Stimulated activated CD4-positive, alpha-beta T cell treated with anti-CD3 and anti-CD28 coated beads, TNF-alpha, amount 100 ng/mL, for 4 hours (primary cell): Measurements from ENCODE around the gene DGCR2.
A peak's percentile ranks its signal among the peaks of the same experiment; 100 is the strongest.
"Not testable (repeated sequence)": the region's sequence is repeated elsewhere in the genome, so short reads cannot be mapped to it uniquely, and the experiment has no call there.

Experiments
- DNase-seq, 3 experiments: peaks; one replicate each; pipeline ENCODE4 v3.0.0-alpha.2; 2020; ENCODE audit warnings: low read depth in 3 of 3

Gene DGCR2

DNA sequence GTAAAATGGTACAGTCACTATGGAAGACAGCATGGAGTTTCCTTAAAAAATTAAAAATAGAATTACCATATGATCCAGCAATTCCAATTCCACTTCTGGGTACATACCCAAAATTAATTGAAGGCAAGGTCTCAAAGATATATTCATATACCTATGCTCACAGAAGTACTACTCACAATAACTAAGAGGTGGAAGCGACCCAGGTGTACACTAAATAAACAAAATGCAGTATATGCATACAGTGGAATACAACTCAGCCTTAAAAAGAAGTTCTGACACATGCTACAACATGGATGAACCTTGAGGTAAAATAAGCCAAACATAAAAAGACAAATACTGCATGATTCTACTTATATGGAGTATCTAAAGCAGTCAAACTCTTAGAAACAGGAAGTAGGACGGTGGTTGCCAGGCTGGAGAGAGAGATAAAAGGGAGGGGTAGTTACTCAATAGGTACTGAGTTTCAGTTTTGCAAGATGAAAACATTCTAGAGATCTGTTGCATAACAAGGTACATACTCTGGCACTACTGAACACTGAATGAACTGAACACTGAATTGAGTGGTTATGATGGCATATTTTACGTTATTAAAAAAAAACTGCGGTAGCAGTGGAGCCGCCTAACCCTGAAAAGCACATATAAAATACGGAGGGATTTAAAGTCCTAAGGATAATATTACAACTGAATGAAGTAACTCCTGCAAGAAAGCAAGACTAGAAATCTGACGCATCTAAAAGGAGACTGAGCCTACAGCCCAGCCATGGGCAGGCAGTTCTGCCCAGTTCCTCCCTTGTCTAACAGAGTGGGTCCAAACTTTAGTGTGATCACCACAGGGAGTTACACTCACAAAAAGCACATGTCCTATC is 12.8 kb downstream of the DGCR2 start:
- peak in 1 of 3 experiments; percentile 33 for DNase-seq

DNA sequence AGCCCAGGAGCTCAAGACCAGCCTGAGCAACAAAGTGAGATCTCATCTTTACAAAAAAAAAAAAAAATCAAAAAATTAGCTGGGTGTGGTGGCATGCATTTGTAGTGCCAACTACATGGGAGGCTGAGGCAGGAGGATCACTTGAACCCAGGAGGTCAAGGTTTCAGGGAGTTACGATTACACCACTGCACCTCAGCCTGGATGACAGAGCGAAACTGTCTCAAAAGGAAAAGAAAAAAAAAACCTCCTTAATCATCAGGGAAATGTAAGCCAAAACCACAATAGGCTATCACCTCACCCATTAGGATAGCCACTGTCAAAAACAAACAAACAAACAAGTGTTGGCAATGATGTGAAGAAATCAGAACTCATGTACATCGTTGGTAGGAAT is 13.4 kb downstream of the DGCR2 start:
- no peak for DNase-seq

DNA sequence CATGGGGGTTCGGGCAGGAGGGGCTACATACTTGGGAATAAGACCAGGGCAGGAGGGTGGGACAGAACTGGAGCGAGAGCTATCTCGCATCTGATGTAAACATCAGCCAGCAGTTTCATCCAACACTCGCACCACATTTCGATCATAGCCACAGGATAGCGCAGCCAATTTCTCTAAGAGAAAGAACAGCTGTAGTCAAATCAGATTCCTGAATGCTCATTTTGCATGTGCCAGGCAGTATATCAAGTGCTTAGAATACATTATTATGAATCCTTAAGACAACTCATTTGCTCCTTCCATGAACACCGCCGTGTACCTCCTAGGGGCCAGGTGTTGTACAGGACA is 14.5 kb downstream of the DGCR2 start:
- no peak for DNase-seq

DNA sequence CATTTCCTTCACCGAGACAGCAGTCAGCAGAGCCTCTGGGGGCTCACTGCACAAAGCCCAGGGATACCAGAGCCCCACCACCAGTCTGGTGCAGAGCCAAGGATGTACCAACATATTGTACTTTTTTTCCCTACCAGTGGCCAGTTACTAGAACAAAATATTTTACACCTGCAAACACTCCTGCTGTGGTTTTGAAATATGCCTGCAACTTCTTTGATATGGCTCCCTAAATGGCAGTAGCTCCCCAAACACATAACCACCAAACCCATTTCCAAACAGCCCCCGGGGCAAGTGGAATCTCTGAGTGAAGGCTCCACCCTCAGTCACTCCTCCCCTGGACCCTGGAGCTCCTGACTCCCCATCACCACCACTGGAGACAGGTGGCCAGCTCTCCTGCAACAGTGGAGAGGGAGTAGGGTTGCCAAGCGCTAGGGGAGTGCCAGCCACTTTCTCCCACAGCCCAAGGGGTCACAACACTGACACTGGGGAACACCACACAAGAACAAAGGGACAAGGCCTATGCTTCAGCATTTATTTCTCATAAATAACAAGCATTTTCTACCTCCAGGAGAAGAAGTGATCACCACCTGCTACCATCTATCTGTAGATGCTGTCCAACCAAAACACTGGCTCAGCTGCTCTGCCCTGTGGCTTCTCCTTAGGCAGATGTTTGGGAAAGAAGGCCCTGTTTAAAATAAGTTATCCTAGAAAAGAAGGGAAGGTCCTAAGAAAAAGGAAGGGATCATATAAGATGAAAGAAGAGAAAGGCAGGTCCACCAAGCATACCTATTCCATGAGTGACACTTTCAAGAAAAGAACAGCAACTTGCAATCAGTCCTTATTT is 15.1 kb downstream of the DGCR2 start:
- DNase-seq, result no peak

DNA sequence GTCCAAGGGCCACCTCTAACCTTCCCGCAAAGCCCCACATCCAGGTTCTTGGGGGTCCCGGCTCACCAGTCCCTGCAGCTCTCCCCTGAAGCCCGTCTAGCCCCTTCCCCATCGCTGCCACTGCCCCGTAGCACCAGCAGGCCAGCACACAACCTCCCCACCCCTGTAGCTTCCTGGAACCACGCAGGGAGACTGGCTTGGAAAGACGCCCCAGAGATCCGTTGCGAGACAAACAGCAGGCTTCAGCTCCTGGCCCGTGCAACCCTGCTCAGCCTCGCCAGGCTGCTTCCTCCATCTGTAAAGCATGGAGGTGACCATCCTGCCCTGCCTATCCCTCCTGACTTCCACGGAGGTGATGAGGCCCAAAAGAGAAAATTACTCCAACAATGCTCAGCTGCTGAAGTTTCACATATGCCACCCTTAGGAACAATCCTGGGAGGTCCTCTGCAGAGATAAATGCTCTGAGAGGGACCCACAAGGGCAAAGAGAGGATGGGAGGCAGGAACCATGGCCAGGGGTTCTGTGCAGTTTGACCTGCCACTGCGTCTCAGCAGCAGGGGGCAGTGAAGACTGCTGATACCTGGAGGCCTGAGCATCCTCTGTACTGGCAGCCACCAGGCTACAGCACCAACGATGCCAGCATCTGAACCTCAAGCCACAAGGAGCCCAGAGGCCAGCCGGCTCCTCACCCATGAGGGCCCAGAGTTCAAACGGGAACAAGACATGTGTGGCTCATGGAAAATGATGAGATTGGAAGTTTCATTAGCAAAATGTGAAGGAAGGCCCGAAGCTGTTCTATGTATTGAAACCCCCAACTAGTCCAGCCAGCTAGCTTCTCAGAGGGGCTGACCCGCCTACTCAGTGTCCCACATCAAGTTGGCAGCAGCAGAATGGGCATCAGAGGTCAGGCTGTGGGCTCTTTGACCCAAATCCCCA is 16.1 kb downstream of the DGCR2 start:
- DNase-seq, result peak; percentile 11 to 31 (median 27)

DNA sequence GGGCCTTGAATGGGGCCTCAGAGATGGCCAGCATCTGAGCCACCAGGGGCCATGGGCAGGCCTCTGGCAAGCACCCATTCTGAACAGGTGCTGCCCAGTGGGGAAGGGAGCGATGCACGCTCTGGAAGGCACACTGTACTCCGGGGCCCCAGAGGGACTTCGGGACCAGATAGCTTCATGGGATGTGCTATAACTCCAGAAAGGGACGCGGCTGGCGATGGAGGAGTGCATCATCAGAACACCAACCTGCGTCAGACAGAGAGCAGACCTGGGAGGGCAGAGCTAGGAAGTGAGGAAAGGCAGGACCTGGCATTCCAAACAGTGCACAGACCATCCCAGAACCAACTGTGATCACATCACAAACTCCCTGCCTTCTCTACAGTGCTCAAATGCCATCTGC is 16.8 kb downstream of the DGCR2 start:
- no peak for DNase-seq

DNA sequence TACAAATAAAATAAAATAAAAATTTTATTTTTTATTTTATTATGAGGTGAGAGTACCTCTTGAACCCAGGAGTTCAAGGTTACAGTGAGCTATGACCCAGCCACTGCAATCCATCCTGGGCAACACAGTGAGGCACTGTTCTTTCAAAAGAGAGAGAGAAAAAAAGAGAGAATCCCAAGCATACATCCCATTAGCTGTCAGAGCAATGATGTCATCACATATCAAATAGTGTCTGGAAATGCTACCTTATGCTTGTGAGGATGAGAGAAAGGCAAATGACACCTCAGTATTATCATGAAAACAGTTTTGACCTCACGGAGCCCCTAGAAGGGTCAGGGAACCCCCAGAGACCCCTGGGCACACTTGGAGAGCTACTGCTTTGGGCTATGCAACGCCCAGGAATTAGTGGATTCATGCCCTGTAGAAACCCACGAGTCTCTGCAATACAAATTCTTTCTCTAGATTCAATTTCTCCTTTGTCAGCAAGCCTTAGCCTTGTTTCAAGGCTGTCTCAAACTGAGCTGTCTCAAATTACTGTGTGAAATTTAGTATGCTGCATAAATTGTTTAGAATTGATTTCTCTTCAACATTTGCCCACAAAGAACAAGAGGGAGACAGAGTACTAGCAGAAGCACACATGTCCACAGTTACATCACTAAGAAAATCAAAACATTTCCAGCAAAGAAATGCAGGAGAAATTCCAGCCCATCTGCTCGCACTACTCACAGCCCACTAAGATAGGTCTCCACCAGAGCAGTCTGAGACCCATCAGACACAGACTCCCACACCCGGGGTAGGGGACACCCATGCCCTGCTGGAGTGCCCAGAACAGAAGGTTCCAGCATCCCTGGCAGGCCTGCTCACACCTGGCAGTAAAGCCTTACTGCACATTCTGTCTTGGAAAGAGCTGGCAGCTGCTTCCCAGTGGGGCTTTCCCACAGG is 18.1 kb downstream of the DGCR2 start:
- no peak for DNase-seq

DNA sequence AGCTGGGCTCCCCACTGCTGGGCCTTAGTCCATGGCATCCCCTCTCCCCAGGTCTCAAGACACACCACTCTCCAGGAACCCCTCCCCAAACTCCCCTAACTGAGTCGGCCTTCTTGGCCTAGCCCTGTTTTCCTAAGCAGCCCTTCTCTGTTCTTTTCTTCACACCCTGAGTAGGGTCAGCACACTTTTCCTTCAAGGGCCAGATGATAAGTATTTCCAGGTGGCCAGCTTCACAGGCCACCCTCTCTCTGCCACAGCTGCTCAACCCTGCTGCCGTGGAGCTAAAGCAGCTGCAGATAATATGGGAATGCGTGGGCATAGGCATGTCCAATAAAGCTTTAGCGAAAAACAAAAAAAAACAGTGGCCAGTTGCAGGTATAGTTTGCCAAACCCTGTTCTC is 24.1 kb downstream of the DGCR2 start:
- no peak for DNase-seq

DNA sequence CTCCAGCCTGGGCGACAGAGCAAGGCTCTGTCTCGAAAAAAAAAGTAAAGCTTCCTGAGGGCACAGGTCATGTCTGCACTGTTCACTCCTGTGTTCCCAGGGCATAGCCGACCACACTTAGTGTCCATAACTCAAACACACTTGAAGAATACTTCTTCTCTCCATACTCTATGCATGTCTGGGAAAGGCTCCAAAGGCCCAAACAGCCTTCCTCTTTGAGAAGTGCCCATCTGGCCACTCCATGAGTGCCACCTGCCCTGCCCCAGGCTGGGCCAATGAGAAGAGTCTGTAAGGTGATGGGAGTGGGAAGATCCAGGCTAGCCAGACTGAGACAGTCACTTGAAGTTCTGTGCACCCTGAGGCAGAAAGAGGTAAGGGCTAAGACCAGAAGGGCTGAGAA is 24.7 kb downstream of the DGCR2 start:
- DNase-seq, result no peak

DNA sequence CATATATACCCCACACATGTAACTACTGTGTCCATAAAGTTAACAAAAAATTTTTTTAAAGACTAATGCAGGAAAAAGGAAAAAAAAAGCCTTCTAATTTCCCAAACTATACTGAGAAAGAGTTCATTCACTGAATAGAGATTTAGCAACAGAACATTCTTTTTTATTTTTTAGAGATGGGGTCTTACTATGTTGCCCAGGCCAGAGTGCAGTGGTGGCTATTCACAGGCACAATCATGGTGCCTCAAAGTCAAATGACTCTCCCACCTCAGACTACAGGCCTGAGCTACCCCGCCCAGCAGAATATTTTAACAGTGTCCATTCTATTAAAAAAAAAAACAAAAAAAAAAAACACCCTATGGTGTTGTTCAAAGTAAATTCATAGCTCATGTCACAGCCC is 25.7 kb downstream of the DGCR2 start:
- DNase-seq, result no peak

DNA sequence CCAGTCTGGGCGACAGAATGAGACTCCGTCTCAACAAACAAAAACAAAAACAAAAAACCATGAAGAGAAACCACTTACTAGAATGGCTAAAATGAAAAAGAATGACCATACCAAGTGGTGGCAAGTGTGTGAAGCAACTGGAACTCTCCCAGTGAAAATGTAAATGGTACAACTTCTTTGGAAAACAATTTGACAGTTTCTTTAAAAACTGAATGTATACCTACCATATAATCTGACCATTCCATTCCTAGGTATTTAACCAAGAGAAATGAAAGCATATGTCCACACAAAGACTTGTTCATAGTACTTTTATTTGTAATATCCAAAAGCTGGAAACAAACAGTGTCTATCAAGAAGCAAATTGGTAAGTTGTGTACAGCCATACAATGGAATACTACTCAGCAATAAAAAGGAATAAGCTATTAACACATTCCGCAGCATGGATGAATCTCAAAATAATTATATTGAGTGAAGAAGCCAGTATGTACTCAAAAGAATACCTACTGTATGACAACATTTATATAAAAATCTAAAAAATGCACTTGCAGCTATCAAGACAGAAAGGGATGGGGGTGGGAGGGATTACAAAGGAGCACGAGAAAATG is 27.7 kb downstream of the DGCR2 start:
- no peak for DNase-seq

DNA sequence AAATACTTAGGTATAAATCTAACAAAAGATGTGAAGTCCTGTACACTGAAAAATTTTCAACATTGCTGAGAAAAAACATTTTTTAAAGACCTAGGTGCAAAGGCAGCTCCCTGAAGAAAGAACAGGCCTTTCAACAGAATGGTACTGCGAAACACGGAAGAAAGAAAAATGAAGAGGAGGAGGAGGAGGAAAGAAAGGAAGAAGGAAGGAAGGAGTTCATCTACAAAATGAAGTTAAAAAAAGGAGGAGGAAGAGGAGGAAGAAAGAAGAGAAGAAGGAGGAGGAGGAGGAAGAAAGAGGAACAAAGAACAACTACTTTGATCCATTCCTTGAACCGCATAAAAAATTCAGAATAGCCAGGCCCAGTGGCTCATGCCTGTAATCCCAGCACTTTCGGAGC is 29.5 kb downstream of the DGCR2 start:
- no peak for DNase-seq

DNA sequence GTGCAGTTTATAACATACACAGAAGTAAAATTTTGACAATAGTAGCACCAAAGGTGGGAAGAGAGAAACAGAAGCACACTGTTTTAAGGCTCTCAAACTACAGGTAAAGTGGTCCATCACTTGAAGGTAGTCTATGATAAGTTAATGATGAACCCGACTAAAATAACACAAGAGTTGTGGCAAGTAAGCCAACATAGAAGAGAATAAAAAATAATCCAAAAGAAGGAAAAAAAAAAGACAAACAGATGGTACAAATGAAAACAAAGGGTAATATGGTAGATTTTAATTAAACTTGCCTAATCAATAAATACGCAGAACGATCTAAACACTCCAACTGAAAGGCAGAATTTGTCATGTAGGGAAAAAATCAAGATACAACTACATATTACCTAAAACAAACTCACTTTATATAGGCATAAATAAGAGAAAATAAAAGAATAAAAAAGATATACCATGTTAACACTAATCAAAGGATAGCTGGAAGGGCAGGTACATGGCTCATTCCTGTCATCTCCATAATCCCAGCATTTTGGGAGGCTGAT is 31.6 kb downstream of the DGCR2 start:
- DNase-seq, result no peak

DNA sequence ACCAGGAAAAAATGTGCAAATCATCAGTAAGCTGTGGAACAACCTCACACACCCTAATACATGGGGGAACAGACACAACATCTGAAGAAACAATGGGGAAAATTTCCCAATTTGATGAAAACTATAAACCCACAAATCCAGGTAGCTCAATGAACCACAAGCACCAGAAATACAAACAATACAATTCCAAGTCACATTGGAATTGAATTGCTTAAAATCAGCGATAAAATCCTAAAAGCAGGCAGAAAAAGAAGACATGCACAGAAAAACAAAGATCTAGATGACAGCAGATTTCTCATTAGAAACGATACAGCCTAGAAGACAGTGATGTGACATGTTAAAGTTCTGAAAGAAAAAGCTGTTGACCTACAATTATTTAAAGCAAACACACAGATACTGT is 32.0 kb downstream of the DGCR2 start:
- DNase-seq, result no peak

DNA sequence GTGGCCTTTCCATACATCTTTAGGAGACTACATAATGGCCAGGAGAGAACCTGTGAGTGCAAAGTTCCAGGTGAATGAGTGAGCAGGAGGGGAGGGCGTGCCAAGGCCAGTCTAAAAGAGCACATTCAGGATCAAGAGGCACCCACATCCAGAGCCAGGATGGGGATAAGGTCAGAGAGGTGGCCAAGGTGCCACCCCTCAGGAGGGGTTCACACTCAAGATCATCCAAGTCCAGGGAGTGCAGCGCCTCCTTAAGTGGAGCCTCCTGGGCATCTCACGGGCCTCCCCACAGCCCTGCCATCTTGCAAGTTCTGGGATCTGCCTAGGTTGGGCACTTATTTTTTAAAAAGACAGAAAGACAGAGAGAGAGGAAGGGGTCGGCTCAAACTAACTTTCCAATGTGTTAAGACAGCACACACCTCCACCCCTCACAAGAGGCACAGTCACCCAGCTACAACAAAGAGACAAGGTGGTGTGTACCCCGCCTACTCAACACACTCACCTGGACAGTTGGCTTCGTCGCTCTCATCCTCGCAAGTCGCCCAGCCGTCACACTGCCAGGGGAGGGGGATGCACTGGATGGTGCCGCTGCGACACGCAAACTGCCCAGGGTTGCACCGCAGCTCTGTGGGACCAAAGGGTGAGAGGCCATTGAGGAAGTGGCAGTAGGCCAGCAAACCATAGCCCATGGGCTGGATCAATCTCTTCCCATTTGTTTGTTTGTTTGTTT is 33.2 kb downstream of the DGCR2 start:
- no peak for DNase-seq

DNA sequence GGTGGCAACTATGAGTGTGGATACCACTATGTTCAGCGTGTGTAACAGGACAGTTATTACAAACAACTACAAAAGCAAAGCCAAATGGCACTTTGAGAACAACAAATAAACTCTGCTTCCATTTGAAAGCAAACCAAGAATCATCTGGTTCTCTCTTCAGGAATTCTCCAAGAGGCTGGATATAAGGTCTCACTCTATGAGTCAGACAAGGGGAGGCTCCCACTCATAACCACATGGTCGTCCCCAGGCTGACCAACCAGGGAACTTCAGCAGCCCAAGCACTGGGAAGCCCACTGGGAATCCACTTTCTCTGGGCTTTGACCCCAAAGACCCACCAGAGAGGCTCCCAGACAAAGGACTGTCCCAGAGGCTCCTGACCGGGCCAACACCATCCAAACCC is 35.3 kb downstream of the DGCR2 start:
- no peak for DNase-seq

DNA sequence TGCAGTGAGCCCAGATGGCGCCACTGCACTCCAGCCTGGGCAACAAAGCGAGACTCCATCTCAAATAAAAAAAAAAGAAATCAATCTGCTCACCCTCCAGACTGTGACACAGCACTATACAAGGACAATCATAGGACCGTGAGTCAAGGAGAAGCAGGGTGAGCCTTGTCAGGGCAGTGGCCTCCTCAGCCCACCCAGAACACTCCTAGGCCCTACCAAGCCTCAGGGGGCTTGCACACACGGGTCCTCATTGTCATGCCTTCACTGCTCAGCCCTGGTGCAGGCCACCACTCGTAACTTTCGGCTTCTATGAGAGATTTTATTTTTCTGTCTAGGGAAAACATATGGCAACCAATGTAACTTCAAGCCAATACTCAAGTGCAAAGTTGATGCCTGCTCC is 35.8 kb downstream of the DGCR2 start:
- no peak for DNase-seq

DNA sequence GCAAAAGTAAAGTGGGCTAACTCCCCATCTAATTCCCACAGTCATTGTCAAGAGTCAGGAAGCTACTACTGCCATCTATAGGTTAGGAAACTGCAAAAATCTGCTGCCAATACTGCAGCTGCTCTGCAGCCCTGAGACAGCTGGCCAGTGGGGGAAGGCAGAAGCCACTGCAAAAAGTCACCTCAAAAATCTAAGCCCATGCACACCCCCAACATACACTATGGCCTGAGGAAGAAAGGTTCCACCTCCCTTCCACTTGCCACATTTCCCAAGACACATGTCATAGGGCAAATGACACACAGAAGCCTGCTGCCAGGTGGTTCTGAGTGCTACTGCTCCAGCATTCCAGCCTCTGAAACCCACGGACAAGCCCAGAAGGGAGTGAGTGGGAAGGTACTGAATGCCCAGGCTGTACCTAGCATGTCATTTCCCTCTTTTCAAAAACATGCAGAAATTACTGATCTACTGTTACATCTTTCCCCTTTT is 36.9 kb downstream of the DGCR2 start:
- DNase-seq, result no peak

DNA sequence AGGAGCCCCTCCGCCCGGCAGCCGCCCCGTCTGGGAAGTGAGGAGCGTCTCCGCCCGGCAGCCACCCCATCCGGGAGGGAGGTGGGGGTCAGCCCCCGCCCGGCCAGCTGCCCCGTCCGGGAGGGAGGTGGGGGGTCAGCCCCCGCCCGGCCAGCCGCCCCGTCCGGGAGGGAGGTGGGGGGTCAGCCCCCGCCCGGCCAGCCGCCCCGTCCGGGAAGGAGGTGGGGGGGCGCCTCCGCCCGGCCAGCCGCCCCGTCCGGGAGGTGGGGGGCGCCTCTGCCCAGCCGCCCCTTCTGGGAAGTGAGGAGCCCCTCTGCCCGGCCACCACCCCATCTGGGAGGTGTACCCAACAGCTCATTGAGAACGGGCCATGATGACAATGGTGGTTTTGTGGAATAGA is 37.6 kb downstream of the DGCR2 start:
- not testable (repeated sequence) for DNase-seq
